HG03060 (cell line): Measurements from ENCODE around the gene MAPK8IP1.

Source experiments
- ATAC-seq: cut with Tn5 transposase; IDR thresholded peaks from one replicate; pipeline ENCODE4 v1.9.1; 2021; ENCODE audit warnings: low read depth, moderate number of reproducible peaks; ENCODE audit not compliant: unreplicated experiment

The MAPK8IP1 gene

GRCh38 chr11:45935349-45936064 lies 50.1 kb downstream of the MAPK8IP1 start:
- ATAC-seq, result no peak

GRCh38 chr11:45936511-45937054 lies 51.1 kb downstream of the MAPK8IP1 start:
- no peak for ATAC-seq

GRCh38 chr11:45937916-45938315 lies 52.5 kb downstream of the MAPK8IP1 start:
- no peak for ATAC-seq

GRCh38 chr11:45939836-45940235 lies 54.4 kb downstream of the MAPK8IP1 start:
- ATAC-seq, result no peak

GRCh38 chr11:45941285-45941684 lies 55.8 kb downstream of the MAPK8IP1 start:
- ATAC-seq, result no peak

GRCh38 chr11:45942381-45942780 lies 56.9 kb downstream of the MAPK8IP1 start:
- no peak for ATAC-seq

GRCh38 chr11:45945397-45945999 lies 60.0 kb downstream of the MAPK8IP1 start:
- no peak for ATAC-seq

- no peak for ATAC-seq
Observed at GRCh38 chr11:45947885-45948284, 62.4 kb downstream of the MAPK8IP1 start.

- no peak for ATAC-seq
Observed at GRCh38 chr11:45948356-45948755, 62.9 kb downstream of the MAPK8IP1 start.

GRCh38 chr11:45949992-45950407 lies 64.5 kb downstream of the MAPK8IP1 start:
- ATAC-seq, result no peak
